OCI-LY3 (cell line): ENCODE data around the gene CCNF.

ENCODE experiments used
- H2AFZ ChIP-seq: fragments of 200-600, 300-600 bp; shearing (Covaris generic); 2 replicates; pipeline ENCODE4 v1.6.0; 2014; ENCODE audit warnings: antibody characterized with exemption, low read depth, low read length
- H3K27ac ChIP-seq: fragments of 200-600, 300-600 bp; sonication (generic); 2 replicates; pipeline ENCODE4 v1.5.1; 2014; ENCODE audit warnings: mild to moderate bottlenecking, low read length, moderate library complexity, mixed read lengths
- H3K27me3 ChIP-seq: fragments of 200-600, 300-600 bp; sonication (generic); 2 replicates; pipeline ENCODE4 v1.6.1; 2014; ENCODE audit warnings: low read depth, low read length, mixed read lengths
- H3K36me3 ChIP-seq: fragments of 200-600, 300-600 bp; sonication (generic); replicated peaks from 2 replicates; pipeline ENCODE3; 2014; ENCODE audit warnings: low read depth, low read length, mixed read lengths
- H3K4me1 ChIP-seq: fragments of 300-600, 200-600 bp; sonication (generic); 2 replicates; pipeline ENCODE4 v1.6.1; 2014; ENCODE audit warnings: low read length, mixed read lengths
- H3K4me2 ChIP-seq: fragments of 200-600, 300-600 bp; sonication (generic); 2 replicates; pipeline ENCODE4 v1.6.1; 2014; ENCODE audit warnings: low read length, mixed read lengths
- H3K4me3 ChIP-seq: fragments of 300-600, 200-600 bp; sonication (generic); 2 replicates; pipeline ENCODE4 v1.5.1; 2014; ENCODE audit warnings: antibody characterized with exemption, mild to moderate bottlenecking, low read length, moderate library complexity
- H3K79me2 ChIP-seq: fragments of 300-600, 200-600 bp; shearing (Covaris generic); 2 replicates; pipeline ENCODE4 v1.6.1; 2014; ENCODE audit warnings: mild to moderate bottlenecking, low read length, mixed read lengths
- H3K9ac ChIP-seq: fragments of 300-600, 200-600 bp; shearing (Covaris generic); 2 replicates; pipeline ENCODE4 v1.6.0; 2014; ENCODE audit warnings: mild to moderate bottlenecking, low read length, moderate library complexity
- H3K9me3 ChIP-seq: fragments of 200-600, 300-600 bp; shearing (Covaris generic); 2 replicates; pipeline ENCODE4 v1.6.1; 2014; ENCODE audit warnings: low read length, mixed read lengths; ENCODE audit not compliant: insufficient read depth
- H4K20me1 ChIP-seq: fragments of 200-600, 300-600 bp; sonication (generic); 2 replicates; pipeline ENCODE4 v1.6.1; 2016; ENCODE audit warnings: low read length, mixed read lengths; ENCODE audit not compliant: insufficient read depth
- EZH2phosphoT487 ChIP-seq: fragments of 200-600 bp; shearing (Covaris generic); IDR thresholded peaks from 2 replicates; pipeline ENCODE4 v1.6.1; 2018; ENCODE audit warnings: antibody characterized with exemption, mixed run types, low read depth
- TF ChIP-seq, protein P1 (sequence below): fragments of 200-600, 300-600 bp; sonication (generic); IDR thresholded peaks from 2 replicates; pipeline ENCODE4 v1.5.1; 2014; ENCODE audit warnings: antibody characterized with exemption, low read length, low read depth

CCNF gene

DNA sequence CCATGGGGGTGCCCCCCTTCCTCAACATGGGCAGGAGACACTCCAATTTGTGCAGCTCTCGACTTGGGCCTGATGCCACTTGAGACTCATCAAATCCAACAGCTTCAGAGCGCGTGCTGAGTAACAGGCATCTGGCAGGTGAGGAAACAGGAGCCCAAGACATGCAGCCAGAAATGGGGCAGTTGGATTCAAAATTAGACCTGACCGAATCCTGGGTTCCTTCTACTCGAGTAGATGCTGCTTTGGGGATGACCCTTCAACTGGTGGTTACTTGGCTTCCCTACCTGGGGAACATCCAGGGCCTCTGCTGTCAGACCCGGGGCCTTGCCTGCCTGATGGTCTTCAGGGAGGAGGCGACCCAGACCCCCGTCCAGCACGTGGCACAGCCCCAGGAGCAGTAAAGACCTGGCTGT is 41.4 kb downstream of the CCNF start:
- Histone ChIP-seq H3K4me2 (no peak overlapping the region), H3K27me3 (peaks cover 25% of the 10 kb centered on the region)

DNA sequence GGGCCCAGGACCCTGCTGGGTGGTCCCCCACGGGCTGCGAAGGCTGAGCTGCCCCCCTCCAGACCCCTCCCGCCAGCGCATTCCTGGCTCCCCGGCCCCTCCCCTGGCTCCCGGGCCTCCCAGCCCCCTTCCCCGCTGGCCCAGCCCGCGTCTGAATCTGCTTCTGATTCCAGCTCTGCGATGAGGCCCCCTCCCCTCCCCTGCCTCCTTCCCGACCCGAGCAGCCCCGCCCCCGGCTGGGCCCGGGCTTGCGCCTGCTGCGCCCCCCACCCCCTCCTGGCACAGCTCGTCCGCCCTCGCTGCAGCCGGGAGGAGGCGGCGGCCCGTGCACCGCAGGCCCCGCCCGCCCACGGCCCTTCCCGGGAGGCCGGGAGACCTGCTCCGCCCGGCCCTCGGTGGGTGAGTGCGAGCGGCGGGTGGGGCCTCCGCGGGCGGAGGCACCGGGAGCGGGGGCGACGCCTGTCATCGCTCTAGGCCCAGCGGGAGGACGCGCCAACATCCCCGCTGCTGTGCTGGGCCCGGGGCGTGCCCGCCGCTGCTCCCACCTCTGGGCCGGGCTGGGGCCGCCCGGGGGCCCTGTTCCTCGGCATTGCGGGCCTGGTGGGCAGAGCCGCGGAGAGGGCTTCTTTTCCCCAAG is 41.9 kb downstream of the CCNF start, which contains the start of gene NTN3:
NTN3 (plus strand) TSS at position 282 of the 637 bp plus-strand sequence. CDS start 405 bp downstream, outside the sequence.
- Histone ChIP-seq H3K27ac (no peak within 1 kb of the TSS), H2AFZ (no peak within 1 kb of the TSS), H3K4me1 (peaks cover 35% of the 10 kb centered on the region), H3K9me3 (no peaks in the 10 kb centered on the region), H3K27me3 (peaks cover 25% of the 10 kb centered on the region), H4K20me1 (peaks cover 5% of the 10 kb centered on the region; the same call in 1 of the 2 replicates), H3K36me3 (no peaks in the 10 kb centered on the region), H3K4me2 (no peak within 1 kb of the TSS), H3K9ac (no peak within 1 kb of the TSS), H3K4me3 (no peak within 1 kb of the TSS), H3K79me2 (peaks cover 10% of the 10 kb centered on the region; the same call in 1 of the 2 replicates)
- TF ChIP-seq, protein P1, sequence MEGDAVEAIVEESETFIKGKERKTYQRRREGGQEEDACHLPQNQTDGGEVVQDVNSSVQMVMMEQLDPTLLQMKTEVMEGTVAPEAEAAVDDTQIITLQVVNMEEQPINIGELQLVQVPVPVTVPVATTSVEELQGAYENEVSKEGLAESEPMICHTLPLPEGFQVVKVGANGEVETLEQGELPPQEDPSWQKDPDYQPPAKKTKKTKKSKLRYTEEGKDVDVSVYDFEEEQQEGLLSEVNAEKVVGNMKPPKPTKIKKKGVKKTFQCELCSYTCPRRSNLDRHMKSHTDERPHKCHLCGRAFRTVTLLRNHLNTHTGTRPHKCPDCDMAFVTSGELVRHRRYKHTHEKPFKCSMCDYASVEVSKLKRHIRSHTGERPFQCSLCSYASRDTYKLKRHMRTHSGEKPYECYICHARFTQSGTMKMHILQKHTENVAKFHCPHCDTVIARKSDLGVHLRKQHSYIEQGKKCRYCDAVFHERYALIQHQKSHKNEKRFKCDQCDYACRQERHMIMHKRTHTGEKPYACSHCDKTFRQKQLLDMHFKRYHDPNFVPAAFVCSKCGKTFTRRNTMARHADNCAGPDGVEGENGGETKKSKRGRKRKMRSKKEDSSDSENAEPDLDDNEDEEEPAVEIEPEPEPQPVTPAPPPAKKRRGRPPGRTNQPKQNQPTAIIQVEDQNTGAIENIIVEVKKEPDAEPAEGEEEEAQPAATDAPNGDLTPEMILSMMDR: no peak
- TF ChIP-seq EZH2phosphoT487: no peak

More for the DNA sequence above, 41.4 kb downstream of the CCNF start:
- no peak overlapping the region for H3K27ac ChIP-seq
- H2AFZ ChIP-seq: no peak overlapping the region
- H3K9ac ChIP-seq: no peak overlapping the region
- H3K4me1 ChIP-seq: peaks cover 30% of the 10 kb centered on the region
- TF ChIP-seq, protein P1: no peak
- TF ChIP-seq EZH2phosphoT487: no peak
- H3K4me3 ChIP-seq: no peak overlapping the region
- H3K36me3 ChIP-seq: no peaks in the 10 kb centered on the region
- H3K79me2 ChIP-seq: peaks cover 5% of the 10 kb centered on the region; the same call in 1 of the 2 replicates
- H4K20me1 ChIP-seq: no peaks in the 10 kb centered on the region
- H3K9me3 ChIP-seq: no peaks in the 10 kb centered on the region

DNA sequence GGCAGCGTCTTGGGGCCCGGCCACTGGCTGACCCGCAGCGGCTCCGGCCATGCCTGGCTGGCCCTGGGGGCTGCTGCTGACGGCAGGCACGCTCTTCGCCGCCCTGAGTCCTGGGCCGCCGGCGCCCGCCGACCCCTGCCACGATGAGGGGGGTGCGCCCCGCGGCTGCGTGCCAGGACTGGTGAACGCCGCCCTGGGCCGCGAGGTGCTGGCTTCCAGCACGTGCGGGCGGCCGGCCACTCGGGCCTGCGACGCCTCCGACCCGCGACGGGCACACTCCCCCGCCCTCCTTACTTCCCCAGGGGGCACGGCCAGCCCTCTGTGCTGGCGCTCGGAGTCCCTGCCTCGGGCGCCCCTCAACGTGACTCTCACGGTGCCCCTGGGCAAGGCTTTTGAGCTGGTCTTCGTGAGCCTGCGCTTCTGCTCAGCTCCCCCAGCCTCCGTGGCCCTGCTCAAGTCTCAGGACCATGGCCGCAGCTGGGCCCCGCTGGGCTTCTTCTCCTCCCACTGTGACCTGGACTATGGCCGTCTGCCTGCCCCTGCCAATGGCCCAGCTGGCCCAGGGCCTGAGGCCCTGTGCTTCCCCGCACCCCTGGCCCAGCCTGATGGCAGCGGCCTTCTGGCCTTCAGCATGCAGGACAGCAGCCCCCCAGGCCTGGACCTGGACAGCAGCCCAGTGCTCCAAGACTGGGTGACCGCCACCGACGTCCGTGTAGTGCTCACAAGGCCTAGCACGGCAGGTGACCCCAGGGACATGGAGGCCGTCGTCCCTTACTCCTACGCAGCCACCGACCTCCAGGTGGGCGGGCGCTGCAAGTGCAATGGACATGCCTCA is 42.6 kb downstream of the CCNF start:
- no peaks in the 10 kb centered on the region for H3K9me3 ChIP-seq
- H3K79me2 ChIP-seq: peaks cover 11% of the 10 kb centered on the region; the same call in 1 of the 2 replicates
- H2AFZ ChIP-seq: no peak overlapping the region
- H3K9ac ChIP-seq: no peak overlapping the region
- no peaks in the 10 kb centered on the region for H3K36me3 ChIP-seq
- H3K27me3 ChIP-seq: peaks cover 25% of the 10 kb centered on the region
- H3K4me2 ChIP-seq: no peak overlapping the region
- peaks cover 36% of the 10 kb centered on the region for H3K4me1 ChIP-seq
- H3K4me3 ChIP-seq: no peak overlapping the region
- H3K27ac ChIP-seq: no peak overlapping the region
- H4K20me1 ChIP-seq: peaks cover 7% of the 10 kb centered on the region; the same call in 1 of the 2 replicates
- TF ChIP-seq, protein P1: no peak
- TF ChIP-seq EZH2phosphoT487: no peak

DNA sequence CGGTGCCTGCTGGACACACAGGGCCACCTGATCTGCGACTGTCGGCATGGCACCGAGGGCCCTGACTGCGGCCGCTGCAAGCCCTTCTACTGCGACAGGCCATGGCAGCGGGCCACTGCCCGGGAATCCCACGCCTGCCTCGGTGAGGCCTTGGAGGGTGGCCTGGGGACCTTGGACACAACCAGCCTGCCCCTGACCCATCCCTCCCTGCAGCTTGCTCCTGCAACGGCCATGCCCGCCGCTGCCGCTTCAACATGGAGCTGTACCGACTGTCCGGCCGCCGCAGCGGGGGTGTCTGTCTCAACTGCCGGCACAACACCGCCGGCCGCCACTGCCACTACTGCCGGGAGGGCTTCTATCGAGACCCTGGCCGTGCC is 43.2 kb downstream of the CCNF start:
- H3K27ac ChIP-seq: no peak overlapping the region
- no peak overlapping the region for H3K4me3 ChIP-seq
- no peaks in the 10 kb centered on the region for H3K36me3 ChIP-seq
- H3K9ac ChIP-seq: no peak overlapping the region
- peaks cover 11% of the 10 kb centered on the region; the same call in 1 of the 2 replicates for H3K79me2 ChIP-seq
- peaks cover 36% of the 10 kb centered on the region for H3K4me1 ChIP-seq
- H3K4me2 ChIP-seq: no peak overlapping the region
- H4K20me1 ChIP-seq: peaks cover 7% of the 10 kb centered on the region; the same call in 1 of the 2 replicates
- no peak for TF ChIP-seq EZH2phosphoT487
- TF ChIP-seq, protein P1: no peak
- H3K27me3 ChIP-seq: peaks cover 25% of the 10 kb centered on the region
- H2AFZ ChIP-seq: no peak overlapping the region
- H3K9me3 ChIP-seq: no peaks in the 10 kb centered on the region
